Mesendoderm (in vitro differentiated cells): ENCODE data around the gene TTC3.

Source experiments
- DNase-seq: peaks from one replicate; pipeline ENCODE4 v3.0.0; 2013
- H2AK5ac ChIP-seq: 2 replicates; pipeline ENCODE4 v1.6.1; 2013; ENCODE audit warnings: low read length, inconsistent platforms
- H2BK120ac ChIP-seq: 2 replicates; pipeline ENCODE4 v1.6.1; 2013; ENCODE audit warnings: low read depth, mild to moderate bottlenecking, low read length, moderate library complexity, mixed read lengths
- H2BK15ac ChIP-seq: replicated peaks from 2 replicates; pipeline ENCODE4 v1.6.1; 2013; ENCODE audit warnings: low read depth, mild to moderate bottlenecking, moderate library complexity
- H2BK5ac ChIP-seq: 2 replicates; pipeline ENCODE4 v1.6.1; 2013; ENCODE audit warnings: low read length, inconsistent platforms
- H3K18ac ChIP-seq: 2 replicates; pipeline ENCODE4 v1.6.1; 2013; ENCODE audit warnings: mild to moderate bottlenecking, low read length, mixed read lengths
- H3K23ac ChIP-seq: one replicate; pipeline ENCODE4 v1.6.1; 2013; ENCODE audit warnings: low read length
- H3K27ac ChIP-seq: 2 replicates; pipeline ENCODE4 v1.5.1; 2013; ENCODE audit warnings: low read depth, mild to moderate bottlenecking, inconsistent platforms, low read length, moderate library complexity
- H3K27me3 ChIP-seq: 2 replicates; pipeline ENCODE4 v1.6.1; 2013; ENCODE audit warnings: low read length, control low read depth, mild to moderate bottlenecking, inconsistent platforms; ENCODE audit not compliant: insufficient read depth, poor library complexity
- H3K36me3 ChIP-seq: 2 replicates; pipeline ENCODE4 v1.6.1; 2013; ENCODE audit warnings: low read length, inconsistent platforms; ENCODE audit not compliant: control insufficient read depth, insufficient read depth
- H3K4ac ChIP-seq: one replicate; pipeline ENCODE4 v1.6.1; 2013; ENCODE audit warnings: low read depth, mild to moderate bottlenecking, low read length, moderate library complexity
- H3K4me1 ChIP-seq: 2 replicates; pipeline ENCODE4 v1.6.1; 2013; ENCODE audit warnings: low read depth, low read length, inconsistent platforms; ENCODE audit not compliant: control insufficient read depth
- H3K4me2 ChIP-seq: 2 replicates; pipeline ENCODE4 v1.6.1; 2013; ENCODE audit warnings: low read length
- H3K4me3 ChIP-seq: 2 replicates; pipeline ENCODE4 v1.5.1; 2013; ENCODE audit warnings: mild to moderate bottlenecking, low read length
- H3K56ac ChIP-seq: one replicate; pipeline ENCODE4 v1.6.1; 2013; ENCODE audit warnings: low read length
- H3K79me1 ChIP-seq: 2 replicates; pipeline ENCODE4 v1.6.1; 2013; ENCODE audit warnings: low read length, inconsistent platforms
- H3K79me2 ChIP-seq: 2 replicates; pipeline ENCODE4 v1.6.1; 2013; ENCODE audit warnings: mild to moderate bottlenecking, low read length; ENCODE audit not compliant: control insufficient read depth, insufficient read depth
- H3K9ac ChIP-seq: 2 replicates; pipeline ENCODE4 v1.6.1; 2013; ENCODE audit warnings: low read length, inconsistent platforms
- H4K5ac ChIP-seq: one replicate; pipeline ENCODE4 v1.6.1; 2013; ENCODE audit warnings: low read length
- H4K8ac ChIP-seq: one replicate; pipeline ENCODE4 v1.6.1; 2013; ENCODE audit warnings: low read depth, mild to moderate bottlenecking, control low read depth, low read length, moderate library complexity
- WGBS: extraction: QIAGEN DNeasy Blood & Tissue Kit; methylation state at CpG from one replicate; pipeline ENCODE4 v1.1.7; 2013; ENCODE audit warnings: low lambda C conversion rate, missing lambda C conversion rate; ENCODE audit not compliant: insufficient coverage; ENCODE audit errors: extremely low coverage; 5-methylcytosine and 5-hydroxymethylcytosine counted together

The TTC3 gene

DNA sequence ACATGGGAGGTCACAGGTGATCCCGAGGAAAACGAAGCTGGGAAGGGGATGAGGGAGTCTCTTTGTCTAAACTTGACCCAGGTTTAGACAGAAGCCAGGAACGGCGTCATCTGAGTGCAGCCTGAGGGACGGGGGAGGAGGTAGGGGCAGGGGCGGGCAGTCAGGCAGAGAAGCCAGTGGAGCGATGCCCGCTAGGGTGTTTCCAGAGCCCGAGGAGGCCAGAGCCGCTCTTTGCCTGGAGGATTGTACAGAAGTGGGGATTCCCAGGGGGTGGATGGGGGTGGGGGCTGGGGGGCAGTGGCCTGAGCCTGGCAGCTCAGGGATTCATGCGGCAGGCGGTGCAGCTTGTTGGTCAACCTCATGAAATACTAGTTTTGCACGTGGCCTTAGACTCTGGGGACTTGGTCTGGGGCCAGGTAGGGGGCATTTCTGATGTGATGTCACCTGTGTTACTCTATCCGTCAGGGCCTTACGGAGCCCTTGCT lies 135.7 kb downstream of the TTC3 start:
- H3K4me2 ChIP-seq = no peak overlapping the region
- H3K4me3 ChIP-seq = no peak overlapping the region
- WGBS = no CpG with 5 or more reads among the region's 15 CpGs
- H4K8ac ChIP-seq = no peak overlapping the region
- H3K27me3 ChIP-seq = no peaks in the 10 kb centered on the region
- no peaks in the 10 kb centered on the region for H3K79me2 ChIP-seq
- no peak overlapping the region for H3K18ac ChIP-seq
- H2BK120ac ChIP-seq = no peak overlapping the region
- H3K9ac ChIP-seq = no peak overlapping the region
- no peak for DNase-seq
- H2BK15ac ChIP-seq = no peak overlapping the region
- no peak overlapping the region for H2AK5ac ChIP-seq
- H3K23ac ChIP-seq = no peak overlapping the region
- H2BK5ac ChIP-seq = no peak overlapping the region
- H3K79me1 ChIP-seq = no peaks in the 10 kb centered on the region
- H3K4me1 ChIP-seq = no peaks in the 10 kb centered on the region
- no peak overlapping the region for H3K27ac ChIP-seq
- no peaks in the 10 kb centered on the region for H3K36me3 ChIP-seq
- no peak overlapping the region for H3K4ac ChIP-seq
- H4K5ac ChIP-seq = no peak overlapping the region
- H3K56ac ChIP-seq = no peak overlapping the region

DNA sequence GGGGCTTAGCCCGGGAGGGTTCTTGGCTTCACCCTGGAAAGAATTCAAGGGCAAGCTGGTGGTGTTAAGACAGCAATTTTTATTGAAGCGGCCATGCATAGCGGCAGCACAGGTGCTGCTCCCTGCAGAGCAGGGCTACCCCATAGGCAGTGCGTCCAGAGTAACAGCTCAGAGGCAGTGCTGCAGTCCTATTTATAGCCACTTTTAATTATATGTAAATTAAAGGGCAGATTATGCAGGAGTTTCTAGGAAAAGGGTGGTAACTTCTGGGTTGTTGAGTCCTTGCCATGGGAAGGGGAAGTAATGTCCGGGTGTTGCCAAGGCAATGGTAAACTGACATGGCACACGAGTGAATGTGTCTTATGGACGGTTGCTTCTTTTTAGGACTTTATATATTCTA lies 137.1 kb downstream of the TTC3 start:
- H3K79me2 ChIP-seq = no peaks in the 10 kb centered on the region
- H3K23ac ChIP-seq = no peak overlapping the region
- H3K4ac ChIP-seq = no peak overlapping the region
- H2BK15ac ChIP-seq = no peak overlapping the region
- DNase-seq = no peak
- H4K5ac ChIP-seq = no peak overlapping the region
- no peak overlapping the region for H3K4me2 ChIP-seq
- no peak overlapping the region for H3K56ac ChIP-seq
- H3K79me1 ChIP-seq = no peaks in the 10 kb centered on the region
- no peaks in the 10 kb centered on the region for H3K27me3 ChIP-seq
- no peak overlapping the region for H3K9ac ChIP-seq
- no peak overlapping the region for H3K27ac ChIP-seq
- H3K4me3 ChIP-seq = no peak overlapping the region
- H2AK5ac ChIP-seq = no peak overlapping the region
- no CpG with 5 or more reads among the region's 7 CpGs for WGBS
- H3K4me1 ChIP-seq = no peaks in the 10 kb centered on the region
- no peak overlapping the region for H2BK5ac ChIP-seq
- no peak overlapping the region for H2BK120ac ChIP-seq
- H4K8ac ChIP-seq = no peak overlapping the region
- no peak overlapping the region for H3K18ac ChIP-seq
- no peaks in the 10 kb centered on the region for H3K36me3 ChIP-seq

DNA sequence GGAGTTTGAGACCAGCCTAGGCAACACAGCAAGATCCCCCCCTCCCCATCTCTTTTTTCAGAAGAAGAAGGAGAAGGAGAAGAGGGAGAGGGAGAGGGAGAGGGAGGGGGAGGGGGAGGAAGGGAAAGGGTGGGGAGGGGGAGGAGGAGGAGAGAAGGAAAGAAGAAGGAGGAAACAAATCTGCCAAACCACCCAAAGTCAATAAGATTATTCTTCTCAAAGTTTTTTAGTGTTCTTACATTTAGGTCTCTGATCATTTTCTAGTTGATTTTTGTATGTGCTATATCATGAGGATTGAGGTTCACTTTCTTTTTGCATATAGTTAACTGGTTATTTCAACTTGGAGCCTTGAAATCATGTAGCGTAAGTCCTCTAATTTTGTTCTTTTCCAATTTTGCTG lies 137.7 kb downstream of the TTC3 start:
- Histone ChIP-seq H3K4me1 (no peaks in the 10 kb centered on the region), H4K8ac (no peak overlapping the region), H3K36me3 (no peaks in the 10 kb centered on the region), H3K56ac (no peak overlapping the region), H3K79me1 (no peaks in the 10 kb centered on the region), H2BK15ac (no peak overlapping the region), H3K9ac (no peak overlapping the region), H3K18ac (no peak overlapping the region), H2BK5ac (no peak overlapping the region), H3K23ac (no peak overlapping the region), H3K79me2 (no peaks in the 10 kb centered on the region), H3K27ac (no peak overlapping the region), H3K27me3 (no peaks in the 10 kb centered on the region), H4K5ac (no peak overlapping the region), H3K4me3 (no peak overlapping the region), H2AK5ac (no peak overlapping the region), H3K4me2 (no peak overlapping the region), H2BK120ac (no peak overlapping the region), H3K4ac (no peak overlapping the region)
- no CpG with 5 or more reads among the region's 1 CpG for WGBS
- DNase-seq = no peak

DNA sequence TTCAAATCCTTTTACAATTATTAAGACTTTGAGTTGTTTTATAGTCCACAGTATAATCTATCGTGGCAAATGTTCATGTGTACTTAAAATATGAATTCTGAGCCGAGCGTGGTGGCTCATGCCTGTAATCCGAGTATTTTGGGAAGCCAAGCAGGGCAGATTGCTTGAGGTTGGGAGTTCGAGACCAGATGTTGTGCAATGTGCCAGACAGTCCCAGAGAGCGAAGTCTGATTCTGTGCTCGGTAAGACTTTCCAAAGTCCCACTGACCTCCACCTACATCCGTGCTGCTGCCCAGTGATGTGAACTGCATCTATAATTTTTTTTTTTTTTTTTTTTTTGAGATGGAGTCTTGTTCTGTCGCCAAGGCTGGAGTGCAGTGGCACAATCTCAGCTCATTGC lies 141.9 kb downstream of the TTC3 start:
- no peak overlapping the region for H2BK5ac ChIP-seq
- no peak overlapping the region for H3K27ac ChIP-seq
- H3K4me1 ChIP-seq = no peaks in the 10 kb centered on the region
- no peak overlapping the region for H3K18ac ChIP-seq
- H4K8ac ChIP-seq = no peak overlapping the region
- no peak overlapping the region for H3K4ac ChIP-seq
- H3K79me1 ChIP-seq = no peaks in the 10 kb centered on the region
- no peak overlapping the region for H2AK5ac ChIP-seq
- no peak overlapping the region for H3K4me2 ChIP-seq
- H3K56ac ChIP-seq = no peak overlapping the region
- H2BK15ac ChIP-seq = no peak overlapping the region
- H3K36me3 ChIP-seq = no peaks in the 10 kb centered on the region
- H3K27me3 ChIP-seq = no peaks in the 10 kb centered on the region
- H3K23ac ChIP-seq = no peak overlapping the region
- H3K9ac ChIP-seq = no peak overlapping the region
- H3K79me2 ChIP-seq = no peaks in the 10 kb centered on the region
- H4K5ac ChIP-seq = no peak overlapping the region
- H3K4me3 ChIP-seq = no peak overlapping the region
- DNase-seq = no peak
- H2BK120ac ChIP-seq = no peak overlapping the region
- WGBS = no CpG with 5 or more reads among the region's 9 CpGs

DNA sequence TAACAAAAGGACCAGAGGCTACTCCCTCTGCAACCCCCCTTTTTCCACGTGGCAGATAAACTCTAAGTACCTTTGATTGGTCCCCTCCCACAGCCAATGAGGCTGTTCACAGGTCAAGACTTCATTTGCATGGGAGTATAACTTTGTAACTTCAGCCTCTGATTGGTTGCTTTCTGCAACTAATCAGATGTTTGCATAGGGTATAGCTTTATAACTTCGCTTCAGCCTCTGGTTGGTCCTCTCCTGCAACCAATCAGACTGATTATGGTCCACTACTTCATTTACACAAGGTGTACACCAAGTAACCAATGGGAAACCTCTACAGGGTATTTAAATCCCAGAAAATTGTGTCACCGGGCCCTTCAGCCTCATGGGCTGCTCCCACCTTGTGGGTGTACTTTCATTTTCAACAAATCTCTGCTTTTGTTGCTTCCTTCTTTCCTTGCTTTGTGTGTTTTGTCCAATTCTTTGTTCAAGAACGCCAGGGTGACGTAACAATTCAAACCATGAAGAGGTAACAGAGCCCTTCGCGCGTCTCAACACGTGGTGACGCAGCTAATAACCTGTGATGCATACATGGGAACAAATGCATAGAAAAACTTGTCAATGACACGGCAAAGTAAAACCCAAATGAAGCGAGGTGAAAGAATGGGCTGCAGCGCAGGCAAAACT lies 146.8 kb downstream of the TTC3 start:
- H3K23ac ChIP-seq = no peak overlapping the region
- no peak overlapping the region for H3K4me2 ChIP-seq
- no peak overlapping the region for H3K4ac ChIP-seq
- no peak overlapping the region for H4K5ac ChIP-seq
- H3K18ac ChIP-seq = no peak overlapping the region
- H3K27me3 ChIP-seq = no peaks in the 10 kb centered on the region
- no peak for DNase-seq
- no peak overlapping the region for H3K9ac ChIP-seq
- no peak overlapping the region for H4K8ac ChIP-seq
- H2AK5ac ChIP-seq = no peak overlapping the region
- H2BK15ac ChIP-seq = no peak overlapping the region
- no peaks in the 10 kb centered on the region for H3K4me1 ChIP-seq
- H2BK120ac ChIP-seq = no peak overlapping the region
- H3K56ac ChIP-seq = no peak overlapping the region
- H3K4me3 ChIP-seq = no peak overlapping the region
- H3K36me3 ChIP-seq = peaks cover 3% of the 10 kb centered on the region
- H2BK5ac ChIP-seq = no peak overlapping the region
- no CpG with 5 or more reads among the region's 13 CpGs for WGBS
- H3K27ac ChIP-seq = no peak overlapping the region
- H3K79me1 ChIP-seq = no peaks in the 10 kb centered on the region
- no peaks in the 10 kb centered on the region for H3K79me2 ChIP-seq

DNA sequence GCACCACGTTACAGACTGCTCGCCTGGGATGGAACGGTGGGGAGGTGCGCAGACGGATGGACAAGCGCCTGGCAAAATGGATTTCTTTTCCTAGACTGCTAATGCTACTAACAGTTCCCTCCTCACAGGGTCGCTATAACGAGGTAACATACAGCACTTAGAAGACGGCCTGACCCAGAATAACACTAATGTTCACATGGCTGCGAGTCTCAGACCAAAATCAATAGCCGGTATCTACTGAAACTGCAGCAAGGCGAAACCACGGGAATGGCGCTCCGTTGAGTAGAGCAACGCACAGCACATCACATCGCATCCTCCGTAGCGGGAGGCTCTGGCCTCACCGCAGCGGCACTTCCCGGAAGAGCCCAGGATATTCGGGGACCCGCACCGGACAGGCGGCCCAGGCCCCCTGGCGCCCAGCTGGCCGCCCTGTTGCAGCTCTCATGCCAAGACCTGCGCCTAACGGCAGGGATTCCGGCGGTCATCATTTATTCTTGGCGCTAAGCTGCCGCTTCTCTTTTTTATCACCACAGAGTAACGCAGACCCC lies 147.5 kb downstream of the TTC3 start:
- Histone ChIP-seq H4K5ac (no peak overlapping the region), H4K8ac (no peak overlapping the region), H3K56ac (peak overlapping the region; percentile 64), H3K4me1 (no peaks in the 10 kb centered on the region), H3K36me3 (peaks cover 3% of the 10 kb centered on the region), H3K23ac (no peak overlapping the region), H3K27ac (no peak overlapping the region), H3K18ac (no peak overlapping the region), H2BK120ac (no peak overlapping the region), H3K4ac (no peak overlapping the region), H3K79me2 (no peaks in the 10 kb centered on the region), H3K4me2 (peak overlapping the region; percentile 36), H2BK15ac (no peak overlapping the region), H3K4me3 (no peak overlapping the region), H2AK5ac (no peak overlapping the region), H3K27me3 (no peaks in the 10 kb centered on the region), H3K9ac (peak overlapping the region; percentile 38), H3K79me1 (no peaks in the 10 kb centered on the region), H2BK5ac (no peak overlapping the region)
- DNase-seq = peak; percentile 38
- no CpG with 5 or more reads among the region's 35 CpGs for WGBS
